ENCODE data around the gene SPATC1L. TPM values are rescaled to one million over a fixed set of nuclear protein-coding genes. Genes with fewer than 3 reads are reported as not detected.

SPATC1L gene
- total and polyA plus RNA-seq, 2 donors (not counting 1 experiment from before 2014, with no cell fraction given), result 11.4 to 15.4 TPM

DNA sequence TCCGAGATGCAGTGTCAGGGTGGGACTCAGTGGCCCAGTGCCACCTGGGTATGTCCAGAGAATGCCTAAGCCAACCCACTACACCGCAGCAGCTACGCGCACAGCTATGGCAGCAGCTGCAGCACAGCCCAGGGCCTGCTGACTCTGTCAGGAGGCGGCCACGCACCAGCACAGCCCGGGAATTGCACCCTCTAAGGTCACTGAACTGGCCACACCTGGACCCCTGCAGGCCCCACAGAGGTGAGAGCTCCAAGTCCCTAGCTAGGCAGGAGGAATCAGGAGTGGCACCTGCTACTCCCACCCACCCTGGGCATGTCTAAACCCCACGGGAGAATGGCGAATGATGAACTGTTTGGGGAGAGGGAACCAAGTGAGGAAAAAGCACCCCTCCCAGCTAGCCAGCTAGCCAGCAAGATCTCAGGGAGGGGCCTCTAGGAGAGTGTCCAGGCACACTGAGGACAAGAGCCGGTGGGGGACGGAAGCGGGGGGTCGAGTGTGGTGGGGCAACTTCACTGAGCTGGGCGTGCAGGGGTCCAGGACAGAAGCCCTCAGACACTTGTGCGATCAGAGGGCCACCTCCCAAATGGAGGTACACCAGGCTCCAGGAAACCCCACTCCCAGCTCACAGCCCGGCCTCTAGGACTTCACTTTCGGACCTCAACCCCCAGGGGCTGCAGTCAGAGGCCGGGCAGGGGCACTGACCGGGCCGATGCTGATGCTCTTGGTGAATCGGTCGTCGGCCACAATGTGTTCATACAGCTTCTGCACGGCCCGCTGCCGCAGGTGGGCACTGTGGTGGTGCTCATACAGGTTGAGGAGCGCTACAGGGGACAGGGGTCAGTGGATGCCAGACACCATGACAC, 30.4 kb upstream of the SPATC1L start:
- H3K27ac ChIP-seq (ENCODE audit: low read length in 2 of 2), result no peak overlapping the region
- Mint-ChIP-seq H3K27ac (no peak overlapping the region), H3K9me3 (ENCODE audit: insufficient read depth) (no peaks in the 10 kb centered on the region), H3K4me1 (no peaks in the 10 kb centered on the region), H3K27me3 (no peaks in the 10 kb centered on the region), H3K4me3 (no peak overlapping the region)
- TF ChIP-seq, protein P1, sequence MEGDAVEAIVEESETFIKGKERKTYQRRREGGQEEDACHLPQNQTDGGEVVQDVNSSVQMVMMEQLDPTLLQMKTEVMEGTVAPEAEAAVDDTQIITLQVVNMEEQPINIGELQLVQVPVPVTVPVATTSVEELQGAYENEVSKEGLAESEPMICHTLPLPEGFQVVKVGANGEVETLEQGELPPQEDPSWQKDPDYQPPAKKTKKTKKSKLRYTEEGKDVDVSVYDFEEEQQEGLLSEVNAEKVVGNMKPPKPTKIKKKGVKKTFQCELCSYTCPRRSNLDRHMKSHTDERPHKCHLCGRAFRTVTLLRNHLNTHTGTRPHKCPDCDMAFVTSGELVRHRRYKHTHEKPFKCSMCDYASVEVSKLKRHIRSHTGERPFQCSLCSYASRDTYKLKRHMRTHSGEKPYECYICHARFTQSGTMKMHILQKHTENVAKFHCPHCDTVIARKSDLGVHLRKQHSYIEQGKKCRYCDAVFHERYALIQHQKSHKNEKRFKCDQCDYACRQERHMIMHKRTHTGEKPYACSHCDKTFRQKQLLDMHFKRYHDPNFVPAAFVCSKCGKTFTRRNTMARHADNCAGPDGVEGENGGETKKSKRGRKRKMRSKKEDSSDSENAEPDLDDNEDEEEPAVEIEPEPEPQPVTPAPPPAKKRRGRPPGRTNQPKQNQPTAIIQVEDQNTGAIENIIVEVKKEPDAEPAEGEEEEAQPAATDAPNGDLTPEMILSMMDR (IDR thresholded peaks at IDR 0.05), result no peak
- TF ChIP-seq EZH2 (IDR thresholded peaks at IDR 0.05; ENCODE audit: borderline replicate concordance, insufficient read depth, low read depth, low read length, poor library complexity, severe bottlenecking), result no peak
- H3K9ac ChIP-seq (ENCODE audit: low read length), result no peak overlapping the region
- intact Hi-C loops (cut with micrococcal nuclease), result no loop called here
- ChIA-PET CTCF (no interaction called here), POLR2A (no interaction called here)
- WGBS (ENCODE audit: insufficient coverage), result 99% methylated on average over 25 of the region's 27 CpGs
- H3K79me2 ChIP-seq (ENCODE audit: control insufficient read depth, insufficient read depth, low read length), result peaks cover 6% of the 10 kb centered on the region
- H3K9me3 ChIP-seq (ENCODE audit: control extremely low read depth in 1 of 3, control insufficient read depth in 2 of 3, insufficient read depth in 1 of 3, low read length in 2 of 3), result no peaks in the 10 kb centered on the region
- no peaks in the 10 kb centered on the region for H4K20me1 ChIP-seq (ENCODE audit: control insufficient read depth, insufficient read depth, low read length, poor library complexity, severe bottlenecking)
- DNase-seq (no peak), ATAC-seq (ENCODE audit: low read depth) (no peak)
- H3K4me1 ChIP-seq (ENCODE audit: control insufficient read depth in 2 of 2, insufficient read depth in 2 of 2, low read length in 2 of 2), result no peaks in the 10 kb centered on the region
- no peaks in the 10 kb centered on the region for H3K27me3 ChIP-seq (replicated peaks in 1 of 4; ENCODE audit: control extremely low read depth in 1 of 4, control insufficient read depth in 3 of 4, insufficient read depth in 4 of 4, low read length in 3 of 4)
- H3K4me3 ChIP-seq (ENCODE audit: control extremely low read depth in 1 of 5, extremely low read depth in 1 of 5, insufficient read depth in 1 of 5, low read depth in 2 of 5, low read length in 4 of 5), result no peak overlapping the region
- H2AFZ ChIP-seq (ENCODE audit: insufficient read depth, low read depth, low read length, poor library complexity, severe bottlenecking), result no peak overlapping the region
- no peak overlapping the region for H3K4me2 ChIP-seq (replicated peaks; ENCODE audit: low read depth, low read length, poor library complexity, severe bottlenecking)
- peaks cover 0 to 2% of the 10 kb centered on the region in 2 experiments for H3K36me3 ChIP-seq (replicated peaks in 1 of 2; ENCODE audit: control extremely low read depth in 1 of 2, control insufficient read depth in 1 of 2, extremely low read depth in 1 of 2, insufficient read depth in 2 of 2, low read length in 1 of 2)

DNA sequence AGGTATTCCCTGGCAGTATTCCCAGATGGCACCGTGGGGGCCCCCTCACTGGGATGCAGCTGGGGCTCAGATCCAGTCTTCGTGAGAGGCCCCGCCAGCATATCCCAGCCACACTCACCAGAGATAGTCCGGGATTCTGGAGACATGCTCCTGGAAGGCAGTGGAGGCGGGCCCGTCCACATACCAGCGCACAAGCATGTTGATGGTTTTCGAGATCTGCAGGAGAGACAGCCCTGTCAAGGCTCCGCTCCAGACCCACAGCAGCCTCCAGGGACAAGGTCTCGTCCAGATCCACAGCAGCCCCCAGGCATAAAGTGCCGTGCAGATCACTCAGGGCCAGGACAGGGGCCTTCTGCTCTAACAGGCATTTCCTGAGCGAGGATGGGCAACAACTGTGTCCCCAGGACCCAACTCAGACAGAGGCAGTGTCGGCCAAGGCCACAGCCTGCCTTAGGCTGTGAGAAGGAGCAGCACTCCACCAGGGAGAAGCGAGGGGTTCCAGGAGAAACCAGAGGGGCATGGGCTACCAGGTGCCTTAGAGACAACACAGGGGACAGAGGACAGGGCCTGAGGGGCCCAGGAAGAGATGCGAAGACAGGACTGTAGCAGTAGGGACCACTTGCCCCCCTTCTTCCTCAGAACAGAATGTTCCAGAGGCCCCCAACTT, 29.5 kb upstream of the SPATC1L start:
- POLR2A ChIA-PET, result no interaction called here
- CTCF ChIA-PET, result no interaction called here
- no peak overlapping the region for H3K4me3 ChIP-seq (ENCODE audit: control extremely low read depth in 1 of 5, extremely low read depth in 1 of 5, insufficient read depth in 1 of 5, low read depth in 2 of 5, low read length in 4 of 5)
- no peak overlapping the region for H3K27ac Mint-ChIP-seq
- 97% methylated on average over 14 of the region's 15 CpGs for WGBS (ENCODE audit: insufficient coverage)
- no peaks in the 10 kb centered on the region for H3K79me2 ChIP-seq (ENCODE audit: control insufficient read depth, insufficient read depth, low read length)
- TF ChIP-seq EZH2 (IDR thresholded peaks at IDR 0.05; ENCODE audit: borderline replicate concordance, insufficient read depth, low read depth, low read length, poor library complexity, severe bottlenecking), result no peak
- TF ChIP-seq, protein P1 (IDR thresholded peaks at IDR 0.05), result no peak
- H3K27ac ChIP-seq (ENCODE audit: low read length in 2 of 2), result no peak overlapping the region
- no peak overlapping the region for H2AFZ ChIP-seq (ENCODE audit: insufficient read depth, low read depth, low read length, poor library complexity, severe bottlenecking)
- no peaks in the 10 kb centered on the region for H3K4me1 ChIP-seq (ENCODE audit: control insufficient read depth in 2 of 2, insufficient read depth in 2 of 2, low read length in 2 of 2)
- H3K27me3 ChIP-seq (replicated peaks in 1 of 4; ENCODE audit: control extremely low read depth in 1 of 4, control insufficient read depth in 3 of 4, insufficient read depth in 4 of 4, low read length in 3 of 4), result no peaks in the 10 kb centered on the region
- no peaks in the 10 kb centered on the region for H3K36me3 ChIP-seq (replicated peaks in 1 of 2; ENCODE audit: control extremely low read depth in 1 of 2, control insufficient read depth in 1 of 2, extremely low read depth in 1 of 2, insufficient read depth in 2 of 2, low read length in 1 of 2)
- H3K4me3 Mint-ChIP-seq, result no peak overlapping the region
- no peaks in the 10 kb centered on the region for H3K9me3 ChIP-seq (ENCODE audit: control extremely low read depth in 1 of 3, control insufficient read depth in 2 of 3, insufficient read depth in 1 of 3, low read length in 2 of 3)
- H3K9me3 Mint-ChIP-seq (ENCODE audit: insufficient read depth), result no peaks in the 10 kb centered on the region
- no peaks in the 10 kb centered on the region for H3K27me3 Mint-ChIP-seq
- H3K4me2 ChIP-seq (replicated peaks; ENCODE audit: low read depth, low read length, poor library complexity, severe bottlenecking), result no peak overlapping the region
- H3K9ac ChIP-seq (ENCODE audit: low read length), result no peak overlapping the region
- no peaks in the 10 kb centered on the region for H4K20me1 ChIP-seq (ENCODE audit: control insufficient read depth, insufficient read depth, low read length, poor library complexity, severe bottlenecking)
- ATAC-seq (ENCODE audit: low read depth), result no peak
- H3K4me1 Mint-ChIP-seq, result no peaks in the 10 kb centered on the region
- intact Hi-C loops (cut with micrococcal nuclease), result no loop called here
- DNase-seq, result no peak

All from B cell (primary cell).